ENCODE results near the gene CELF2. TPM values are rescaled to one million over a fixed set of nuclear protein-coding genes. Genes with fewer than 3 reads are reported as not detected.
"Not testable (repeated sequence)": the region's sequence is repeated elsewhere in the genome, so short reads cannot be mapped to it uniquely, and the experiment has no call there.

Gene CELF2
- polyA plus RNA-seq, 1 experiment = 24.7 TPM

- no peak for DNase-seq (ENCODE audit: low read depth, low spot score)
- CTCF ChIA-PET = interaction anchor here (0.6 kb wide), 1 partner anchor 30 kb away, joined by 4 read pairs; no protein-coding TSS in a partner anchor
- Histone ChIP-seq H3K27ac (ENCODE audit: low read depth, low read length) (no peak overlapping the region), H3K4me3 (ENCODE audit: low read depth, low read length) (no peak overlapping the region), H3K27me3 (ENCODE audit: control insufficient read depth, insufficient read depth, low read length) (no peaks in the 10 kb centered on the region), H3K9me3 (ENCODE audit: control insufficient read depth, insufficient read depth, low read length) (peaks cover 6% of the 10 kb centered on the region; the same call in 1 of the 2 replicates)
- POLR2A ChIA-PET = no interaction called here
- TF ChIP-seq CTCF (IDR thresholded peaks at IDR 0.05; ENCODE audit: low read depth, low read length) = no peak
These were observed 165.3 kb downstream of the CELF2 start for GRCh38 chr10:11183015-11183414.

- POLR2A ChIA-PET = no interaction called here
- H3K27me3 ChIP-seq (ENCODE audit: control insufficient read depth, insufficient read depth, low read length) = no peaks in the 10 kb centered on the region
- no peak overlapping the region for H3K4me3 ChIP-seq (ENCODE audit: low read depth, low read length)
- DNase-seq (ENCODE audit: low read depth, low spot score) = no peak
- CTCF ChIA-PET = no interaction called here
- H3K9me3 ChIP-seq (ENCODE audit: control insufficient read depth, insufficient read depth, low read length) = peaks cover 6% of the 10 kb centered on the region; the same call in 1 of the 2 replicates
- no peak overlapping the region for H3K27ac ChIP-seq (ENCODE audit: low read depth, low read length)
- TF ChIP-seq CTCF (IDR thresholded peaks at IDR 0.05; ENCODE audit: low read depth, low read length) = no peak
These were observed 166.4 kb downstream of the CELF2 start for GRCh38 chr10:11184093-11184492.

GRCh38 chr10:11185128-11185665, 167.5 kb downstream of the CELF2 start:
- H3K4me3 ChIP-seq (ENCODE audit: low read depth, low read length); CTCF ChIA-PET; H3K9me3 ChIP-seq (ENCODE audit: control insufficient read depth, insufficient read depth, low read length); H3K27ac ChIP-seq (ENCODE audit: low read depth, low read length); H3K27me3 ChIP-seq (ENCODE audit: control insufficient read depth, insufficient read depth, low read length); POLR2A ChIA-PET; DNase-seq (ENCODE audit: low read depth, low spot score): not testable (repeated sequence)

- TF ChIP-seq CTCF (IDR thresholded peaks at IDR 0.05; ENCODE audit: low read depth, low read length) = no peak
- POLR2A ChIA-PET = no interaction called here
- DNase-seq (ENCODE audit: low read depth, low spot score) = no peak
- Histone ChIP-seq H3K4me3 (ENCODE audit: low read depth, low read length) (no peak overlapping the region), H3K27ac (ENCODE audit: low read depth, low read length) (no peak overlapping the region), H3K27me3 (ENCODE audit: control insufficient read depth, insufficient read depth, low read length) (no peaks in the 10 kb centered on the region), H3K9me3 (ENCODE audit: control insufficient read depth, insufficient read depth, low read length) (peaks cover 6% of the 10 kb centered on the region; the same call in 1 of the 2 replicates)
- CTCF ChIA-PET = no interaction called here
These were observed 168.7 kb downstream of the CELF2 start for GRCh38 chr10:11186374-11186773.

- no peak for DNase-seq (ENCODE audit: low read depth, low spot score)
- peaks cover 6% of the 10 kb centered on the region; the same call in 1 of the 2 replicates for H3K9me3 ChIP-seq (ENCODE audit: control insufficient read depth, insufficient read depth, low read length)
- CTCF ChIA-PET = no interaction called here
- no peak overlapping the region for H3K27ac ChIP-seq (ENCODE audit: low read depth, low read length)
- no peaks in the 10 kb centered on the region for H3K27me3 ChIP-seq (ENCODE audit: control insufficient read depth, insufficient read depth, low read length)
- POLR2A ChIA-PET = no interaction called here
- H3K4me3 ChIP-seq (ENCODE audit: low read depth, low read length) = no peak overlapping the region
- TF ChIP-seq CTCF (IDR thresholded peaks at IDR 0.05; ENCODE audit: low read depth, low read length) = no peak
These were observed 172.1 kb downstream of the CELF2 start for GRCh38 chr10:11189582-11190376.

Measured in AG04450 (cell line).